ENCODE data around the gene CPVL. TPM values are rescaled to one million over a fixed set of nuclear protein-coding genes. Genes with fewer than 3 reads are reported as not detected.

Gene CPVL
- total and polyA plus RNA-seq, 2 of the 4 experiments (the other 2 are of a cell fraction): not detected

- DNase-seq (no peak), ATAC-seq (ENCODE audit: low read depth) (no peak)
- no TSS peak for BruUV-seq (replicated peaks)
- no peak overlapping the region for H3K4ac ChIP-seq (ENCODE audit: low read depth, low read length)
- H2AK5ac ChIP-seq (ENCODE audit: low read depth, low read length): no peak overlapping the region
- H2BK5ac ChIP-seq (ENCODE audit: low read depth, low read length, poor library complexity, severe bottlenecking): no peak overlapping the region
- intact Hi-C loops (cut with micrococcal nuclease) (no loop called here), dilution Hi-C loops (cut with HindIII; ENCODE audit: low sequenced_read_pairs, unreplicated experiment) (no loop called here), in situ Hi-C loops (cut with MboI; ENCODE audit: low sequenced_read_pairs) (no loop called here)
- H4K5ac ChIP-seq (ENCODE audit: low read depth, low read length): no peak overlapping the region
- H2AFZ ChIP-seq (replicated peaks; ENCODE audit: low read length, poor library complexity): no peak overlapping the region
- H2BK15ac ChIP-seq (ENCODE audit: low read depth, low read length): no peak overlapping the region
- H3K4me2 ChIP-seq (ENCODE audit: low read depth, low read length): no peak overlapping the region
- ChIA-PET POLR2A (ENCODE audit: unreplicated experiment) (no interaction called here), CTCF (no interaction called here)
- H3K79me1 ChIP-seq (ENCODE audit: low read depth in 1 of 2, low read length in 2 of 2): no peaks in the 10 kb centered on the region
- no peaks in the 10 kb centered on the region for H4K20me1 ChIP-seq (ENCODE audit: insufficient read depth, low read length)
- H3K14ac ChIP-seq (replicated peaks; ENCODE audit: low read depth, low read length): no peak overlapping the region
- no peaks in the 10 kb centered on the region for H3K27me3 ChIP-seq (ENCODE audit: control insufficient read depth, insufficient read depth, low read length)
- H3K4me1 ChIP-seq (ENCODE audit: control insufficient read depth, insufficient read depth, low read length): no peaks in the 10 kb centered on the region
- H2BK120ac ChIP-seq (ENCODE audit: low read depth, low read length): no peak overlapping the region
- H2AK9ac ChIP-seq (replicated peaks; ENCODE audit: low read depth, low read length, poor library complexity): no peak overlapping the region
- no peaks in the 10 kb centered on the region for H3K36me3 ChIP-seq (ENCODE audit: control insufficient read depth, insufficient read depth, low read length)
- no peak overlapping the region for H3K9ac ChIP-seq (ENCODE audit: low read depth, low read length)
- H3K9me3 ChIP-seq (ENCODE audit: control insufficient read depth, insufficient read depth, low read length): no peaks in the 10 kb centered on the region
- no peak overlapping the region for H3K18ac ChIP-seq (ENCODE audit: low read depth, low read length)
- no peak overlapping the region for H3K23ac ChIP-seq (ENCODE audit: low read depth, low read length)
- H3K9me1 ChIP-seq (ENCODE audit: insufficient read depth, low read length): no peaks in the 10 kb centered on the region
- H4K8ac ChIP-seq (ENCODE audit: low read depth in 2 of 2, low read length in 2 of 2): no peak overlapping the region
- H4K91ac ChIP-seq (ENCODE audit: insufficient read depth, low read depth, low read length): no peak overlapping the region
- no peak overlapping the region for H3K27ac ChIP-seq (ENCODE audit: insufficient read depth, low read length)
- no peak overlapping the region for H3K4me3 ChIP-seq (ENCODE audit: insufficient read depth, low read depth, low read length)
- TF ChIP-seq CEBPB (IDR thresholded peaks at IDR 0.05; ENCODE audit: low read depth, low read length) (no peak), POLR2A (IDR thresholded peaks at IDR 0.05; ENCODE audit: low read depth, low read length) (no peak), FOS (IDR thresholded peaks at IDR 0.05; ENCODE audit: low read depth, low read length) (no peak), CTCF (conservative IDR thresholded peaks at IDR 0.05; ENCODE audit: low read depth, low read length) (no peak), MAFK (IDR thresholded peaks at IDR 0.05; ENCODE audit: low read depth, low read length) (no peak), SMC3 (IDR thresholded peaks at IDR 0.05; ENCODE audit: low read depth, low read length) (no peak), ELK1 (IDR thresholded peaks at IDR 0.05; ENCODE audit: borderline replicate concordance, low read depth, low read length) (no peak), RFX5 (IDR thresholded peaks at IDR 0.05; ENCODE audit: low read depth, low read length) (no peak), MAZ (IDR thresholded peaks at IDR 0.05; ENCODE audit: borderline replicate concordance, low read depth, low read length) (no peak), RCOR1 (IDR thresholded peaks at IDR 0.05; ENCODE audit: insufficient replicate concordance, low read length) (no peak), NFE2L2 (IDR thresholded peaks at IDR 0.05; ENCODE audit: low read depth, low read length) (no peak), BHLHE40 (IDR thresholded peaks at IDR 0.05; ENCODE audit: low read depth, low read length) (no peak), RAD21 (IDR thresholded peaks at IDR 0.05; ENCODE audit: low read length) (no peak), USF2 (IDR thresholded peaks at IDR 0.05; ENCODE audit: low read depth, low read length) (no peak), CHD1 (IDR thresholded peaks at IDR 0.05; ENCODE audit: low read depth, low read length) (no peak), MXI1 (IDR thresholded peaks at IDR 0.05; ENCODE audit: borderline replicate concordance, low read depth, low read length) (no peak)
- whole genome bisulfite sequencing, 2 experiments (ENCODE audit: extremely low coverage in 2 of 2, insufficient read length in 1 of 2): 71% methylated on average over 4 of the region's 5 CpGs; no CpG with 5 or more reads in 1 of the 2 experiments
- H2BK20ac ChIP-seq (ENCODE audit: low read depth, low read length): no peak overlapping the region
- no peak overlapping the region for H3K56ac ChIP-seq (ENCODE audit: extremely low read depth, insufficient read depth, low read length)
These were observed 14.7 kb downstream of the CPVL start for GRCh38 chr7:29131678-29132077.

Data from IMR-90 (cell line).